PC-3 (cell line): ENCODE results near the gene H2AZ1. TPM values are rescaled to one million over a fixed set of nuclear protein-coding genes. Genes with fewer than 3 reads are reported as not detected.

Source experiments
- ATAC-seq: fragments of 200-7000 bp; cut with Tn5 transposase; 2 replicates; pipeline ENCODE4 v1.9.1; 2020; ENCODE audit warnings: mild to moderate bottlenecking, moderate library complexity
- BruUV-seq: library from RNA; stranded (reverse); fragments of 400-500 nt; replicated peaks from 2 replicates; lab custom pipeline; 2021; lab: Mats Ljungman, UMichigan
- CTCF ChIA-PET: fragments of 300-600 bp; sonication (Branson Sonifier 250); formaldehyde crosslinking; loops from one replicate; lab custom pipeline; 2022; ENCODE audit warnings: antibody characterized with exemption; lab: Charles Lee
- POLR2A ChIA-PET: fragments of 300-600 bp; sonication (Branson Sonifier 250); formaldehyde crosslinking; loops from one replicate; lab custom pipeline; 2022; ENCODE audit warnings: antibody characterized with exemption; ENCODE audit not compliant: unreplicated experiment; lab: Charles Lee
- DNase-seq: peaks from one replicate; pipeline ENCODE4 v3.0.0-alpha.2; 2015
- H2AFZ ChIP-seq: fragments of 300-600 bp; sonication (generic); 2 replicates; pipeline ENCODE4 v1.6.0; 2016; ENCODE audit warnings: antibody characterized with exemption, low read length
- H3F3A ChIP-seq: fragments of 300-600 bp; sonication (generic); one replicate; pipeline ENCODE4 v1.6.0; 2017; ENCODE audit warnings: antibody characterized with exemption, low read length, control low read depth, mild to moderate bottlenecking; ENCODE audit not compliant: unreplicated experiment
- H3K27ac ChIP-seq: fragments of 300-600 bp; sonication (generic); 2 replicates; pipeline ENCODE4 v1.5.1; 2016; ENCODE audit warnings: mild to moderate bottlenecking, low read length
- H3K27me3 ChIP-seq: fragments of 300-600 bp; sonication (generic); 2 replicates; pipeline ENCODE4 v1.6.1; 2016; ENCODE audit warnings: low read length, mixed read lengths
- H3K36me3 ChIP-seq: fragments of 300-600 bp; sonication (generic); 2 replicates; pipeline ENCODE4 v1.6.1; 2016; ENCODE audit warnings: low read depth, mixed run types, low read length, mixed read lengths
- H3K4me1 ChIP-seq: fragments of 300-600 bp; sonication (generic); 2 replicates; pipeline ENCODE4 v1.5.1; 2016; ENCODE audit warnings: low read length; ENCODE audit not compliant: insufficient read depth
- H3K4me2 ChIP-seq: fragments of 300-600 bp; sonication (generic); 2 replicates; pipeline ENCODE4 v1.6.0; 2016; ENCODE audit warnings: low read length
- H3K4me3 ChIP-seq: fragments of 300-600 bp; sonication (generic); 2 replicates; pipeline ENCODE4 v1.5.1; 2016; ENCODE audit warnings: mild to moderate bottlenecking, low read length, mixed read lengths
- H3K79me2 ChIP-seq: fragments of 300-600 bp; sonication (generic); 2 replicates; pipeline ENCODE4 v1.6.1; 2017; ENCODE audit warnings: low read length, mixed read lengths
- H3K9ac ChIP-seq: fragments of 300-600 bp; sonication (generic); 2 replicates; pipeline ENCODE4 v1.6.0; 2016; ENCODE audit warnings: mild to moderate bottlenecking, low read length
- H3K9me2 ChIP-seq: fragments of 300-600 bp; sonication (generic); replicated peaks from 2 replicates; pipeline ENCODE4 v1.6.1; 2016; ENCODE audit warnings: mixed run types, low read length, mixed read lengths
- H3K9me3 ChIP-seq: fragments of 300-600 bp; sonication (generic); 2 replicates; pipeline ENCODE4 v1.6.1; 2016; ENCODE audit warnings: low read length, mixed read lengths
- H4K20me1 ChIP-seq: fragments of 300-600 bp; sonication (generic); 2 replicates; pipeline ENCODE4 v1.6.1; 2016; ENCODE audit warnings: low read length, mixed read lengths
- EZH2 ChIP-seq: fragments of 300-600 bp; sonication (generic); IDR thresholded peaks from one replicate; pipeline ENCODE4 v1.6.1; 2017; ENCODE audit warnings: antibody characterized with exemption, mild to moderate bottlenecking, low read length; ENCODE audit not compliant: unreplicated experiment
- EZH2phosphoT487 ChIP-seq: fragments of 300-600 bp; sonication (generic); IDR thresholded peaks from 2 replicates; pipeline ENCODE4 v1.6.1; 2018; ENCODE audit warnings: mild to moderate bottlenecking, antibody characterized with exemption, low read length, borderline replicate concordance
- intact Hi-C: fragments of 100-400 bp; cut with micrococcal nuclease; formaldehyde crosslinking; loops from 2 replicates; pipeline ENCODE4 v1.9.0; 2023
- total RNA-seq: library from RNA; depleted of rRNA; stranded (reverse); fragments of >200 nt; gene quantifications from 2 replicates; pipeline ENCODE4 v1.2.3, GENCODE V29; 2014
- TF ChIP-seq, protein P1 (sequence below): fragments of 300-600 bp; sonication (generic); conservative IDR thresholded peaks from 2 replicates; pipeline ENCODE4 v1.5.1; 2017; ENCODE audit warnings: antibody characterized with exemption, low read depth, mild to moderate bottlenecking, low read length

H2AZ1 gene
- total RNA-seq, 1 experiment from 2014 or later = 433 TPM

DNA sequence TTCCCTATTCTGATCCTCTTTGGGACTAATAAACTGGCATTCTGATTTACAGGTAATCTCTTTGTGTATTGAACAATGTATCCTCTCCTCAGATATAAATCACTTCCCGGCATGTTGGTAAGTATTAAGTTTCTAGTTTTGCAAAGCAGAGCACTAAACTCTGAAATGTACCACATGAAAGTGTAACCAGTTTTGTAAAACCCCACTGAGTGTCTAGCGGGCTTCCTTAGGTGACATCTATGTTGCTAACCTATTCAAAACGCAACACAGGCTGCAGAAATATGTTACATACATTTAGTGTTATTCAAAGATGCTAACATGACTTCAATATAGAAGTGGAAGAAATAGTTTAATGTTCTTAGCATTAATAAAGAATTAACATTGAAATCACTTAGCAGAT is 28.9 kb downstream of the H2AZ1 start:
- Histone ChIP-seq H3K36me3 (no peaks in the 10 kb centered on the region), H3K27me3 (no peaks in the 10 kb centered on the region), H3K9me3 (no peaks in the 10 kb centered on the region), H3K79me2 (no peaks in the 10 kb centered on the region), H3F3A (no peaks in the 10 kb centered on the region), H3K4me2 (no peak overlapping the region), H4K20me1 (no peaks in the 10 kb centered on the region), H3K9me2 (no peaks in the 10 kb centered on the region), H3K9ac (no peak overlapping the region), H3K4me3 (no peak overlapping the region), H3K27ac (no peak overlapping the region), H2AFZ (no peak overlapping the region), H3K4me1 (no peaks in the 10 kb centered on the region)
- no peak for DNase-seq
- intact Hi-C loops = no loop called here
- POLR2A ChIA-PET = no interaction called here
- no TSS peak for BruUV-seq
- CTCF ChIA-PET = no interaction called here
- no peak for TF ChIP-seq EZH2phosphoT487
- TF ChIP-seq, protein P1, sequence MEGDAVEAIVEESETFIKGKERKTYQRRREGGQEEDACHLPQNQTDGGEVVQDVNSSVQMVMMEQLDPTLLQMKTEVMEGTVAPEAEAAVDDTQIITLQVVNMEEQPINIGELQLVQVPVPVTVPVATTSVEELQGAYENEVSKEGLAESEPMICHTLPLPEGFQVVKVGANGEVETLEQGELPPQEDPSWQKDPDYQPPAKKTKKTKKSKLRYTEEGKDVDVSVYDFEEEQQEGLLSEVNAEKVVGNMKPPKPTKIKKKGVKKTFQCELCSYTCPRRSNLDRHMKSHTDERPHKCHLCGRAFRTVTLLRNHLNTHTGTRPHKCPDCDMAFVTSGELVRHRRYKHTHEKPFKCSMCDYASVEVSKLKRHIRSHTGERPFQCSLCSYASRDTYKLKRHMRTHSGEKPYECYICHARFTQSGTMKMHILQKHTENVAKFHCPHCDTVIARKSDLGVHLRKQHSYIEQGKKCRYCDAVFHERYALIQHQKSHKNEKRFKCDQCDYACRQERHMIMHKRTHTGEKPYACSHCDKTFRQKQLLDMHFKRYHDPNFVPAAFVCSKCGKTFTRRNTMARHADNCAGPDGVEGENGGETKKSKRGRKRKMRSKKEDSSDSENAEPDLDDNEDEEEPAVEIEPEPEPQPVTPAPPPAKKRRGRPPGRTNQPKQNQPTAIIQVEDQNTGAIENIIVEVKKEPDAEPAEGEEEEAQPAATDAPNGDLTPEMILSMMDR = no peak
- TF ChIP-seq EZH2 = no peak
- ATAC-seq = no peak

DNA sequence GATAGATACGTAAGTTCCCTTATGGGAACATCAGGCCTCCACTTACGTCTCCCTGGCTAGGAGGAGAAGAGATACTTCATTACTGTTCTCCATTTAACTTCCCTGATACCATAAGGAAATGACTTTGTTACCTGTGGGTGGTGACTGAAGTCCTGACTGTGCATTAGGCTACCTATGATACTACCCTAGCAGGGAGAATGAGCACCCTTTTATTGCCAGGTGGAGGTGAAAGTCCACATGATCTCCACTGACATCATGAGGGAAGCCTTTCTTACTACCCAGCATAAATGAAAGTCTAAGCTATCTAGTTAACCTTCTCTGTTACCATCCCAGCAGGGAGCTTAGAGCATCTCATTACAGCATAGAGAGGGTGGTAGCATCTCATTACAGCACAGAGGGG is 31.4 kb downstream of the H2AZ1 start:
- Histone ChIP-seq H3K79me2 (no peaks in the 10 kb centered on the region), H3K9ac (no peak overlapping the region), H3K4me3 (no peak overlapping the region), H3K27ac (no peak overlapping the region), H3K4me2 (no peak overlapping the region), H3K27me3 (no peaks in the 10 kb centered on the region), H2AFZ (no peak overlapping the region), H3K4me1 (no peaks in the 10 kb centered on the region), H3K9me3 (no peaks in the 10 kb centered on the region), H3K9me2 (no peaks in the 10 kb centered on the region), H3K36me3 (no peaks in the 10 kb centered on the region), H3F3A (no peaks in the 10 kb centered on the region), H4K20me1 (no peaks in the 10 kb centered on the region)
- no peak for TF ChIP-seq EZH2
- no peak for TF ChIP-seq EZH2phosphoT487
- TF ChIP-seq, protein P1 = no peak
- ChIA-PET CTCF (no interaction called here), POLR2A (no interaction called here)
- no TSS peak for BruUV-seq
- intact Hi-C loops = no loop called here
- ATAC-seq (no peak), DNase-seq (no peak)

GRCh38 chr4:99917575-99917974 is 32.5 kb downstream of the H2AZ1 start:
- no peaks in the 10 kb centered on the region for H3F3A ChIP-seq
- ATAC-seq (no peak), DNase-seq (no peak)
- no peak overlapping the region for H3K4me2 ChIP-seq
- no peaks in the 10 kb centered on the region for H3K79me2 ChIP-seq
- no peaks in the 10 kb centered on the region for H3K4me1 ChIP-seq
- TF ChIP-seq EZH2phosphoT487 (no peak), EZH2 (no peak)
- TF ChIP-seq, protein P1 = no peak
- BruUV-seq = no TSS peak
- H3K27me3 ChIP-seq = no peaks in the 10 kb centered on the region
- H3K9me3 ChIP-seq = no peaks in the 10 kb centered on the region
- no peaks in the 10 kb centered on the region for H3K9me2 ChIP-seq
- H3K4me3 ChIP-seq = no peak overlapping the region
- no peak overlapping the region for H3K27ac ChIP-seq
- H2AFZ ChIP-seq = no peak overlapping the region
- H3K36me3 ChIP-seq = no peaks in the 10 kb centered on the region
- intact Hi-C loops = no loop called here
- no peak overlapping the region for H3K9ac ChIP-seq
- ChIA-PET CTCF (no interaction called here), POLR2A (no interaction called here)
- H4K20me1 ChIP-seq = no peaks in the 10 kb centered on the region
